NCI-H128 (cell line): Measurements from ENCODE around the gene C6orf89.
A peak's percentile ranks its signal among the peaks of the same experiment; 100 is the strongest.
"Not testable (repeated sequence)": the region's sequence is repeated elsewhere in the genome, so short reads cannot be mapped to it uniquely, and the experiment has no call there.

Experiments used
- DNase-seq: peaks from one replicate; lab custom pipeline; 2025; ENCODE audit not compliant: unreplicated experiment; lab: John Stamatoyannopoulos, UW

The C6orf89 gene

GRCh38 chr6:36886950-36887618, 1.3 kb downstream of the C6orf89 start:
- no peak for DNase-seq

GRCh38 chr6:36888115-36888643, 2.4 kb downstream of the C6orf89 start:
- no peak for DNase-seq

- DNase-seq: no peak
Measured at GRCh38 chr6:36888654-36889481, 3.1 kb downstream of the C6orf89 start.

GRCh38 chr6:36890112-36890663, 4.4 kb downstream of the C6orf89 start:
- no peak for DNase-seq

- not testable (repeated sequence) for DNase-seq
Measured at GRCh38 chr6:36891153-36891552, 5.4 kb downstream of the C6orf89 start.

- DNase-seq: no peak
Measured at GRCh38 chr6:36893976-36894932, 8.5 kb downstream of the C6orf89 start.

GRCh38 chr6:36897609-36898008, 11.9 kb downstream of the C6orf89 start:
- no peak for DNase-seq

GRCh38 chr6:36904114-36904513, 18.4 kb downstream of the C6orf89 start:
- no peak for DNase-seq

- no peak for DNase-seq
Measured at GRCh38 chr6:36904851-36905393, 19.2 kb downstream of the C6orf89 start.

GRCh38 chr6:36906539-36907325, 21.0 kb downstream of the C6orf89 start:
- DNase-seq: peak; percentile 20

- DNase-seq: no peak
Measured at GRCh38 chr6:36907781-36908180, 22.0 kb downstream of the C6orf89 start.

- DNase-seq: no peak
Measured at GRCh38 chr6:36908747-36909146, 23.0 kb downstream of the C6orf89 start.

- DNase-seq: no peak
Measured at GRCh38 chr6:36912030-36912454, 26.3 kb downstream of the C6orf89 start.

- no peak for DNase-seq
Measured at GRCh38 chr6:36912586-36912985, 26.8 kb downstream of the C6orf89 start.

GRCh38 chr6:36913082-36913481, 27.3 kb downstream of the C6orf89 start:
- DNase-seq: no peak

- DNase-seq: no peak
Measured at GRCh38 chr6:36914227-36914794, 28.6 kb downstream of the C6orf89 start.

- DNase-seq: no peak
Measured at GRCh38 chr6:36915599-36915998, 29.8 kb downstream of the C6orf89 start.

GRCh38 chr6:36916126-36916525, 30.4 kb downstream of the C6orf89 start:
- DNase-seq: no peak

- DNase-seq: no peak
Measured at GRCh38 chr6:36917541-36918193, 31.9 kb downstream of the C6orf89 start.
